HG03060 (cell line): ENCODE measurements around the gene DNAJA1.
A peak's percentile ranks its signal among the peaks of the same experiment; 100 is the strongest.

Source experiments
- ATAC-seq: cut with Tn5 transposase; IDR thresholded peaks from one replicate; pipeline ENCODE4 v1.9.1; 2021; ENCODE audit warnings: low read depth, moderate number of reproducible peaks; ENCODE audit not compliant: unreplicated experiment

The DNAJA1 gene

DNA sequence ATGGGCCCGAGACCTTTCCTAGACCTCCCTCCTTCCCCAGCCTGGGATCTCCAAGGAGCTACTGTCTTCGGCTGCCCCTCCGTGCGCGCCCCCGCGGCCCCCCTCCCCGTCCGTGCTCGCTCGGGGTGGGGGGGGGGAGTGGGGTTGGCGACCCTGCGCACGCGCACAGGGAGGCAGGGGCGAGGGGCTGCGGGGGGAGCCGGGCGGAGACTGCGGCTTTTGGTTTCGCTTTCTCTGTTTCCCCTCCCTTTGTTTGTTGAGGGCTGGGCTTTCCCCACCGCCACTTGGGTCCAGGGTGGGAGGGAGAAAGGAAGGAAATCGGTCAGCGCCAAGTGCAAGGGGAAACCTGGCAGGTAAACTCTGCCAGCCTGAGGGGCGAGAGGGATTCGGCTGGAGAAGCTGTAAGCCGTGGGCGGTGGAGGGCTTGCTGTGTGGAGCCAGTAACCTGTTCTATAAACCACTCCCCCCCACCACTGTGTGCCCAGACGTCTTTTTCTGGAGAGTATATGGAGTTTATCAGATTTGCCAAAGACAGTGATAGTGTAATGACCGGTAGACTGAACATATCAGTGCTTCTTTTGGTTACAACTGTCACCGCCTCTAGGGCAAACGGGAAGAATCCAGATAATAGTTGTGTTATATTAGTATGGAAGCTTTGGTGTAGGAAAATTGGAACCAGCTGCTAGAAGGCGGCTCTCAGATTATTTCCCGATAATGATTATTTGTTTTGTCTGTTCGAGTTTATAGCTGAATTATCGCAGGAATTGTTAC lies 684 bp downstream of the DNAJA1 start:
- ATAC-seq = peak; percentile 12

- no peak for ATAC-seq
Measured at GRCh38 chr9:33029231-33029786, 4.2 kb downstream of the DNAJA1 start.

- no peak for ATAC-seq
Measured at GRCh38 chr9:33030285-33030684, 5.2 kb downstream of the DNAJA1 start.

GRCh38 chr9:33032292-33032691 lies 7.2 kb downstream of the DNAJA1 start:
- no peak for ATAC-seq

DNA sequence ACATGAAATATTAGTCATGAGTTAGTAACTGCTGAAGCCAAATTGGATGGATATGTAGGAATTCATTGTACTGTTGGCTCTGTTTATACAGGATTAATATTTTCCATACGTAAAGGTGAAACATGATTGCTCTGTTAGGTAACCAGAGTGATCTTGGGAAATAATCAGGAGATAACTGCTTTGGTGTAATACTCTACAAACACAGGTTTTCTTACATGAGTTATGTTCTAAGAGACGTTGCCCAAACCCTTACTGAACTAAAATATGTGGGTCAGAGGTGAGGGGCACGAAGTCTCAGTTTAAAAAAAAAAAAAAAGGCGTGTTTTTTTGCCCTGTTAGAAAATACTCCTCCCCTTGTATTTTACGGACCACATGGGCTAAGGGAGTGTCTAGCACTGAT lies 7.8 kb downstream of the DNAJA1 start:
- ATAC-seq = no peak

DNA sequence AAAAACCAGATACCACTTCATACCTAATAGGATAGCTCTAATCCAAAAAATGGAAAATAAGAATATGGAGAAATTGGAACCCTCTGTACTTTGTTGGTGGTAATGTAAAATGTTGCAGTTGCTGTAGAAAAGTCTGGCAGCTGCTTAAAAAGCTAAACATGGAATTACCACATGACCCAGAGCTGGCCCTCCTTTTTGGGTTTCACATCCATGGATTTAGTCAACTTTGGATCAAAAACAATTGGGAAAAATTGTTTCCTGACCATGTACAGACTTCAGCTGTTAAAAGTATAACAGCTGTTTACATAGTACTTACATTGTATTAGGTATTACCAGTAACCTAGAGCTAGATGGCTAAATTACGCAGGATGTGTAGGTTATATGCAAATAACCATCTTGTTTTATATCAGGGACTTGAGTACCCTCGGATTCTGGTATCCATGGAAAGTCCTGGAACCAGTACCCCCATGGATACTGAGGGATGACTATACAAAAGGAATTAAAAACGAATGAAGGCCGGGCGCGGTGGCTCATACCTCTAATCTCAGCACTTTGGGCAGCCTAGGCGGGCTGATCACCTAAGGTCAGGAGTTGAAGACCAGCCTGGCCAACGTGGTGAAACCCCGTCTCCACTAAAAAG lies 15.8 kb downstream of the DNAJA1 start:
- no peak for ATAC-seq

GRCh38 chr9:33041432-33042188 lies 16.5 kb downstream of the DNAJA1 start:
- no peak for ATAC-seq

DNA sequence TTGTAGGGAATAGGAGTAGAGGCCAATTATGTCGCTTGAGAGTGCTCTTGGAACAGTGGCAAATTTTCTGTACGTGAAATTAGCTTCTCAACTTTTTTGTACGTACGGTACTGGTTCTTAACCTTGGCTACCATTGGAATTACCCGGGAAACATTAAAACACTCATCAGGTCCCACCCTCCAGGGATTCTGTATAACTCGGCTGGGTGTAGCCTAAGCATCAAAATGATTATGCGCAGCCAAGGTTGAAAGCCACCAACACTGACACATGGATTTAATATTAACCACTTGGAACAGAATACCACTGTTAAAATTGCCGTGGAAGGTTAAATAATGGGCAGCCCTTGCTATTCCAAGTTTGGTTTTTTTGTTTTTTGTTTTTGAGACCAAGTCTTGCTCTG lies 17.4 kb downstream of the DNAJA1 start:
- ATAC-seq = no peak

DNA sequence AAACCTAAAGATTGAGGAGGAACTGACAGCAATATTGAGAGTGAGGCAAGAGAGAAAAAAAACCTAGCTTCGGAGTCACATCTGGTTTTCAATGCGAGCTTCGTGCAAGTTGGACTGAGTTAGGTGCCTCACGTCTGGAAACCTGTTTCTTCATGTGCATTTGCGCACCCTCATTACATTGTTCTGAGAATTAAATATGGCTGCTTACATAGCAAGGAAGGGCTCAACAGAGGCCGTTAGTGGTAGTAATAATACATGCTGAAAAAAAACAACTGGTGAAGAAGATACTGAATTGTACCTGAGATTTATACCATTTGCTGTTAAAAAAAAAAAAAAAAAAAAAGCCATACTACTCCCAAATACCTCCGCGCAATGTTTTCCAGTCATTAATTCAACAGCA lies 18.6 kb downstream of the DNAJA1 start:
- ATAC-seq = no peak

DNA sequence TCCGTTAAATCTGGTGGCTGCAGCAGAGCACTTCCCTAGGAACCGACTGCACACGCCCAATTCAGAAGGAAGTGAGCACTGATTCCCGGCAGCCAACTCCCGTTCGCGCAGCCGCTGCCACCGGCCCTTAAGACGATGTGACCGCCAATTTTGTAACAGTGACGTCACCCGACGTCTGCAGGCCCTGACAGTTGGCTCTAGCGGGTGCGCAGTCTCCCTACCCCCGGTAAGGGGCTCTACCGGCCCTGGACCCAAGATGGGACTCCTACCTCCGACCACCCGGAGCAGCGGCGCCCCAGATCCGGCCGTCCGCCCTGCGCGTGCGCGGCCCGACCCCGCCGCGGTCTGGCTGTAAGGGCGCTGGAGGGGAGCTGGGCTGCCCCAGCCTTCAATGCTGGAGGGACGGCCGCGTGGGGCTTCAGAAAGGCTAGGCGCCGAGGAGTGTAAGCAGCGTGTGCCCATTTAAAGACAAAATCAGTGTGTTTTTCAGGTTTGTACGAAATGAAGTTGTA lies 19.1 kb downstream of the DNAJA1 start:
- ATAC-seq = no peak

DNA sequence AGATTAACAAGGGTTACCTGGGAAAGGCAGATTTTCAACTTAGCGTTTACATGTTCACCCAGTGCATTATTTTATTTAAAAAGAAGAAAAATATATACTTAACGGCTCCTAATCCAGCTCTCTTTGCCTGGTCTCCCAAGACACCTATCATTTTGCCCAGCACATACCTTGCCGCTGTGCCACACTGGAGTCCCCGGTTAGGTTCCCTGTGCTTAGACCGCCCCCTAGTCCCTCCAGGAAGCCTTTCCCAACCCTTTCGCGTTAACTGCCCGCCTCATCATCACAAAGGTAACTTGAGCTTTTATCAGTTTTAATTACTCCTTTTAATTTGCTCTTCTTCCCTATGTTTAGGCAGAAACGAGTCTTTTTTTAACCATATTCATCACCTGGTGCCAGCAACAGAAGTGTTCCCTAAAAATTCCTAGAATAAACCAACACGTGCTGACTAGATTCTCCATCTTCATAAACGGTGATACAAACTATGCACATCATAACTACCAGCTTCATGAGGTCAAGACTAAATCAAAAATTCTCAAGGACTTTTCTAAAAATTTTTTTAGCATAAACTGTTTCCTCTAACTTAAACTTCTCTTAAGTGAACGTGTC lies 19.7 kb downstream of the DNAJA1 start:
- no peak for ATAC-seq

- ATAC-seq = no peak
Measured at GRCh38 chr9:33046061-33046460, 21.0 kb downstream of the DNAJA1 start.

DNA sequence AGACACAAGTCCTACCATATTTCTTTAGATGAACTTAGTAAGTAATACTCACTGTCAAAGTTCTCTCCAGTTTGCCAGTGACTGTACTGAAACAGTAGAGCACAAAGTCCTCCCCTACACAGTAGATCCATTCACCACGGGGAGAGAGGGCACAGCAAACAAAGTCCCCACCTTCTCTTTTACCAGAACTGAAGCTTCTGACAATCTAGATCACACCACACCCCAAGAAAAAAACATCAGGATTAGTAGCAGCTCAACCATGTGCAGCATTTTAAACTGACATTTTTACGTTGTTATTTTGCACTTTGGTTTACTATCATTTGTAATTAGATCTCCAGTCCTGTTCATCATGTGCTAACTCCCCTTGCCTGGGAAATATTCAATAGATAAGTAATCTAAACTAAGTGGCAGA lies 23.0 kb downstream of the DNAJA1 start:
- ATAC-seq = no peak

GRCh38 chr9:33049680-33050361 lies 24.7 kb downstream of the DNAJA1 start:
- ATAC-seq = no peak

DNA sequence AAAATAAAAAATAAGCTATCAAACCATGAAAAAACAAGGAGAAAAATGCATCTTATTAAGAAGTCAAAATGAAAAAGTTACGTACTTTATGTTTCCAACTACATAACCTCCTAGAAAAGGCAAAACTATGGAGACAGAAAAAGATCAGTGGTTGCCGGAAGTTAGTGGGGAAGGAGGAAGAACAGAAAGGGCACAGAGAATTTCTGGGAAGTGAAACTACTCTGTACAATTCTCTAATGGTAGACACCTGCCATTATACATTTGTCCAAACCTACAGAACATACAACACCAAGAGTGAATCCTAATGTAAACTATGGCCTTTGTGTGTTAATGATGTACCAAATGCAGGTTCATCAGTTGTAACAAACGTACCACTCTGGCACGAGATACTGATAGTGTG lies 26.1 kb downstream of the DNAJA1 start:
- ATAC-seq = no peak

GRCh38 chr9:33065157-33066076 lies 40.3 kb downstream of the DNAJA1 start:
- no peak for ATAC-seq

DNA sequence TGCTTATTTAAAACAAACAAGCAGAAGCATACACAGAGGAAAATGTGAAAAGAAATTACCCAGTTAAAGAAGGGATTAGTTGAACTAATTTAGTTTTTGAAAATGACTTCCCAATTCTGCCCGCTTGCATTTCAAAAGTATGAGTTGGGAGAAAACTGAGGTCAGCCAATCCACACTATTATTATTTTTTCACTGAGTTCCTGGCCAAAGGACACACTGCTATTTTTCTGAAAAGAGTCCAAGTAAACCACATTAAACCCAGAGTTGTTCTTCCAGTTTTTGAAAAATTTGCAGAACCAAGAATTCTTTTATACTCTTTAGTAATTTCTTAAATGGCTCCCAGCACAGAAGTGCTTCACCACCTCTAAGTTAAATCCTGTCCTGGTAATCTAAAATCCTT lies 43.9 kb downstream of the DNAJA1 start:
- ATAC-seq = no peak

- ATAC-seq = peak; percentile 97
Measured at GRCh38 chr9:33076046-33077004, 51.3 kb downstream of the DNAJA1 start, which contains the start of gene SMU1. SMU1 (minus strand) TSS chr9:33076674; CDS start chr9:33076608, 66 bp downstream.
